Activated CD4-positive, alpha-beta T cell treated with anti-CD3 and anti-CD28 coated beads for 36 hours (primary cell): ENCODE data around the gene PAX3. TPM values are rescaled to one million over a fixed set of nuclear protein-coding genes. Genes with fewer than 3 reads are reported as not detected.

Experiments used
- ATAC-seq: fragments of 200-7000 bp; cut with Tn5 transposase; one replicate; pipeline ENCODE4 v1.10.0; 2021; ENCODE audit warnings: mild to moderate bottlenecking, moderate library complexity
- CTCF ChIA-PET: fragments of 350-600 bp; sonication (Branson Sonifier 250); formaldehyde crosslinking; loops from one replicate; lab custom pipeline; 2021; ENCODE audit warnings: antibody characterized with exemption; lab: Charles Lee
- POLR2A ChIA-PET: fragments of 350-600 bp; sonication (Branson Sonifier 250); formaldehyde crosslinking; loops from one replicate; lab custom pipeline; 2021; ENCODE audit warnings: antibody characterized with exemption, inconsistent platforms; lab: Charles Lee
- DNase-seq: peaks from one replicate; pipeline ENCODE4 v3.0.0-alpha.2; 2020
- H3K27ac Mint-ChIP-seq: one replicate; pipeline ENCODE4 v1.8.0; 2021; ENCODE audit warnings: mixed read lengths
- H3K27me3 Mint-ChIP-seq: one replicate; pipeline ENCODE4 v1.8.0; 2021; ENCODE audit warnings: mixed read lengths
- H3K36me3 Mint-ChIP-seq: one replicate; pipeline ENCODE4 v1.8.0; 2021; ENCODE audit warnings: low read depth, mixed read lengths
- H3K4me1 Mint-ChIP-seq: one replicate; pipeline ENCODE4 v1.8.0; 2021; ENCODE audit warnings: mixed read lengths
- H3K4me3 Mint-ChIP-seq: one replicate; pipeline ENCODE4 v1.8.0; 2021; ENCODE audit warnings: mild to moderate bottlenecking, moderate library complexity, mixed read lengths
- H3K9me3 Mint-ChIP-seq: one replicate; pipeline ENCODE4 v1.8.0; 2021; ENCODE audit warnings: low read depth, mixed read lengths
- intact Hi-C, 2 experiments: fragments of 100-400 bp; cut with DNase I in 1 of 2; cut with micrococcal nuclease in 1 of 2; formaldehyde crosslinking; loops; one replicate each; pipeline versions ENCODE4 v1.14.2 to v1.15.1; 2022 to 2024; cut with DNase I, micrococcal nuclease
- total RNA-seq, 2 experiments: library from RNA; stranded (reverse); gene quantifications; one replicate each; pipeline ENCODE4 v1.2.3, GENCODE V29; 2021

PAX3 gene
- not detected for total RNA-seq

DNA sequence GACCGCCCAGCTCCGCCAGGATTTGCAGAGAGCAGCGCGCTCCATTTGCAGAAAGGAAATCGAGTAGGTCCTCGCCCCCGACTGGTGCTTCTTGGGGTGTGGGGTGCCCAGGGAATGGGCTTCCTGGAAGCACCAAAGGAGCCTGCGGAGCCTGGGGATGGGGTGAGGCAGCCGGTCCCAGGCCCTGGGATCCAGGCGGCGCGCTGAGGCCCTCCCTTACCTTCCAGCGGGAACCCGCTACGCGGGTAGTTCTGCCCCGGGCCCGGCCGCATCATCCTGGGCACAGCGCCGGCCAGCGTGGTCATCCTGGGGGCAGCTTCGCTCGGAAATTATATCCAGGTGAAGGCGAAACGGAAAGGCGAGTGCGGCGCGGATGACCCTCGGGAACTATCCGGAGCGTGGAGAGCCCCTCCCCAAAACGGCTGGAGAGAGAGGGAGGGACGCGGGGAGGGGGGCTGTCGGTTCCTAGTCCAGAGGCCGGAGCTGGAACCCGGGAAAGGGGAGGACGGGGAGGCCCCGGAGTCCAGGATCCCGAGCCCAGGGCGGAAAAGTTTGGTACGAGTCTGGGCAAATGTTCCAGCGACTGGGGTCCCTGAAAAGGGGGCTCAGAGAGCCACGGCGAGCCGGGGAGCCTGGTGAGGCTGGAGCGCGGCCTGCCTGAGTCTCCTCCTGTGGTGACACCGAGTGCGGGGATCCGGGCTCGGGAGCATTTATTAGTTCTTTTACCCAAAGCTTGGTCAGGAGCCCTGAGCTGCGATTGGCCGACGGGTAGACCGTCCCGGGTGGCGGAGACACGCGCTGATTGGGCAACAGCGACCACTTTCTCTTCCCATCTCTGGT, at the start of gene PAX3:
Gene PAX3, minus strand, starts transcription at position 688 of the 840 bp plus-strand sequence. Its CDS starts 383 bp downstream, at position 305.
- no peak within 1 kb of the TSS for H3K4me3 Mint-ChIP-seq
- CTCF ChIA-PET = no interaction called here
- H3K36me3 Mint-ChIP-seq = peaks cover 4% of the 10 kb centered on the region
- H3K4me1 Mint-ChIP-seq = peaks cover 36% of the 10 kb centered on the region
- no peak for ATAC-seq
- POLR2A ChIA-PET = no interaction called here
- intact Hi-C loops = loop anchor here in 1 of 2 experiments (1.0 kb wide), 1 partner anchor 14 kb away; no protein-coding TSS in a partner anchor
- no peaks in the 10 kb centered on the region for H3K9me3 Mint-ChIP-seq
- no peak for DNase-seq
- no peak within 1 kb of the TSS for H3K27ac Mint-ChIP-seq
- peaks cover 87% of the 10 kb centered on the region for H3K27me3 Mint-ChIP-seq

DNA sequence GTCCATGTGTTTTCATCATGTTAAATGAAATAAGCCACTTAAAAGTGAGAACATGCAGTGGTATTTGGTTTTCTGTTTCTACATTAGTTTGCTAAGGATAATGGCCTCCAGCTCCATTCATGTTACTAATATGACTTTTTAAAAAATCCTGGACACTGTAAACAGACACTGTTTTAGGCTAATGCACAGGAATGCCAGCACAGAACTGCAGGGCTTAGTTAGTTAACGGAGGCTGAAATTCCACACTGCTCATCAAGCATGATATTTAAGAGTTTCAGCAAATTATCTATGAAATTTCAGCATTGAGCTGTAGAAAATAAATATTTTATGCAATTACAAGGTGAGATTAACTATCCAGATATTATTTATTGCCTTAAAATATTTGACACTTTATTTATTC, 42.5 kb upstream of the PAX3 start:
- CTCF ChIA-PET = no interaction called here
- ATAC-seq = no peak
- POLR2A ChIA-PET = no interaction called here
- H3K4me3 Mint-ChIP-seq = no peak overlapping the region
- no peak for DNase-seq
- H3K36me3 Mint-ChIP-seq = no peaks in the 10 kb centered on the region
- H3K4me1 Mint-ChIP-seq = no peaks in the 10 kb centered on the region
- no peaks in the 10 kb centered on the region for H3K9me3 Mint-ChIP-seq
- H3K27me3 Mint-ChIP-seq = no peaks in the 10 kb centered on the region
- intact Hi-C loops = no loop called here
- H3K27ac Mint-ChIP-seq = no peak overlapping the region

DNA sequence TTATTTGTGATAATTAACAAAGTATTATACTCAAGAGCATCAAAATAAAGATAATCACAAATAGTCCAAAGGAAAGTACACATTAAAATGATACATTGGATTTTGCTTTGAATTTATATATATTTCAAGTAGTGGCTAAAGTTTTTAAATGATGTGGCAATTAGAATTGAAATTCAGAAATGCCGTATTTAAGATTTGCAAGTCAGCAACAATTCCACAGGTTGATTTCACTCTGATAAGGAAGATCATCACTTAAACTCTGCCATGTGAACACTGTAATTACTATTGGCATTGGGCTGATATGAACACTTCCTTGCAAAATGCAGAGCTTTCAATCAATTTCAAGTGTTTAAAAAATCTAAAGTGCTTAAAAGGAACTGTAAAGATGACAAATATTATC, 39.6 kb upstream of the PAX3 start:
- ATAC-seq (no peak), DNase-seq (no peak)
- POLR2A ChIA-PET = no interaction called here
- Mint-ChIP-seq H3K4me1 (no peaks in the 10 kb centered on the region), H3K36me3 (no peaks in the 10 kb centered on the region), H3K4me3 (no peak overlapping the region), H3K9me3 (peaks cover 13% of the 10 kb centered on the region), H3K27me3 (no peaks in the 10 kb centered on the region), H3K27ac (no peak overlapping the region)
- intact Hi-C loops = no loop called here
- CTCF ChIA-PET = interaction anchor here (0.6 kb wide), 2 partner anchors 28 to 196 kb away, joined by 3 read pairs; no protein-coding TSS in a partner anchor

DNA sequence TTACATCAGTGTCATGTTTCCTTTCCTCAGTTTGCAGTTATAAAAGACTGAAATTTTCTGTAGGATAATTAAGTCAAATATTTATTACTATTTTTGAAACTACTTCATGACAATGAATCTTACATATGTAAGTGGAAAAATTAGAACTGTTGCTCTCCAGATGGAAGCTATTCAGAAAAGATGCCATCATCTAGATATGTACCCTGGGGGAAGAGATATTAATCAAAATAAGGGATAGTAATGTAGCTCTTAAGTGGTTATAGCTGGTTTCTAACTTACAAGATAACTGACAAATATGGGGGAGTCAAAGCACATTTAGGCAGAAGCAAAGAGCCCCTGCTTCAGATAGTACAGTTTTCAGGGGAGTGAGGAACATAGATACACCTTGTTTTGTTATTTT, 38.1 kb upstream of the PAX3 start:
- no peaks in the 10 kb centered on the region for H3K4me1 Mint-ChIP-seq
- ATAC-seq = no peak
- CTCF ChIA-PET = interaction anchor here (0.7 kb wide), 1 partner anchor 19 kb away, joined by 3 read pairs; no protein-coding TSS in a partner anchor
- H3K27me3 Mint-ChIP-seq = peaks cover 3% of the 10 kb centered on the region
- H3K36me3 Mint-ChIP-seq = no peaks in the 10 kb centered on the region
- H3K27ac Mint-ChIP-seq = no peak overlapping the region
- no peak for DNase-seq
- peaks cover 13% of the 10 kb centered on the region for H3K9me3 Mint-ChIP-seq
- POLR2A ChIA-PET = no interaction called here
- no peak overlapping the region for H3K4me3 Mint-ChIP-seq
- intact Hi-C loops = no loop called here

DNA sequence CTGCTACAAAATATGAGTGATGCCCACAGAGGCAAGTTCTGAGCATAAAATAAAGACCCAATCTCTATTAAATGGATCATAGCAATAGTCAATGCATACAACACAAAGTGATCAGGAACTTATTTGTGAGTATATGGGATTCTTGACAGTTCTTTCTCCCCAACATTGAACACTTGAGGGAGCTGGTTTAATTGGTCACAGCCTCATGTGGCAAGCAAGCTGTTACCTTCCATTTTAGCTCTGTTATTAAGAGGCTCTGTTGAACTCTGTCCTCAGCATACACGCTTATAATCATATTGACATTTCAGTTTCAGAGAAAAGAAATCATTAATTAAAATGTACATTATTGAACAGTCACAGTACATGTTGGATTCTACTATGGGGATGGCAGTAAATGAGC, 37.6 kb upstream of the PAX3 start:
- Mint-ChIP-seq H3K9me3 (peaks cover 13% of the 10 kb centered on the region), H3K27me3 (peaks cover 4% of the 10 kb centered on the region), H3K4me3 (no peak overlapping the region), H3K36me3 (no peaks in the 10 kb centered on the region), H3K4me1 (no peaks in the 10 kb centered on the region), H3K27ac (no peak overlapping the region)
- POLR2A ChIA-PET = no interaction called here
- DNase-seq (no peak), ATAC-seq (no peak)
- CTCF ChIA-PET = interaction anchor here (0.5 kb wide), 1 partner anchor 22 kb away, joined by 3 read pairs; no protein-coding TSS in a partner anchor
- intact Hi-C loops = no loop called here

DNA sequence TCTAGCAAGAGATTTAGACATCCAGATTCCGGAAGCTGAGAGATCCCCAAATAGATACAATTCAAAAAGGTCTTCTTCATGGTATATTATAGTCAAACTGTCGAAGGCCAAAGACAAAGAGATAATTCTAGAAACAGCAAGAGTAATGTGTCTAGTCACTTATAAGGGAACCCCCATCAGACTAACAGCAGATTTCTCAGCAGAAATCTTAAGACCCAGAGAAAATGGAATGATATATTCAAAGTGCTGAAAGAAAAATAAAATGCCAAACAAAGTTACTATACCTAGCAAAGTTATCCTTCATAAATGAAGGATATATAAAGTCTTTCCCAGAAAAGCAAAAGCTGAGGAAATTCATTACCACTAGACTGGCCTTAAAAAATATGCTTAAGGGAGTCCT, 36.1 kb upstream of the PAX3 start:
- no peaks in the 10 kb centered on the region for H3K4me1 Mint-ChIP-seq
- no peak overlapping the region for H3K27ac Mint-ChIP-seq
- H3K4me3 Mint-ChIP-seq = no peak overlapping the region
- peaks cover 13% of the 10 kb centered on the region for H3K9me3 Mint-ChIP-seq
- H3K36me3 Mint-ChIP-seq = no peaks in the 10 kb centered on the region
- peaks cover 4% of the 10 kb centered on the region for H3K27me3 Mint-ChIP-seq
- CTCF ChIA-PET = interaction anchor here (1.0 kb wide), 1 partner anchor 17 kb away, joined by 3 read pairs; no protein-coding TSS in a partner anchor
- no peak for DNase-seq
- intact Hi-C loops = no loop called here
- ATAC-seq = no peak
- POLR2A ChIA-PET = no interaction called here

DNA sequence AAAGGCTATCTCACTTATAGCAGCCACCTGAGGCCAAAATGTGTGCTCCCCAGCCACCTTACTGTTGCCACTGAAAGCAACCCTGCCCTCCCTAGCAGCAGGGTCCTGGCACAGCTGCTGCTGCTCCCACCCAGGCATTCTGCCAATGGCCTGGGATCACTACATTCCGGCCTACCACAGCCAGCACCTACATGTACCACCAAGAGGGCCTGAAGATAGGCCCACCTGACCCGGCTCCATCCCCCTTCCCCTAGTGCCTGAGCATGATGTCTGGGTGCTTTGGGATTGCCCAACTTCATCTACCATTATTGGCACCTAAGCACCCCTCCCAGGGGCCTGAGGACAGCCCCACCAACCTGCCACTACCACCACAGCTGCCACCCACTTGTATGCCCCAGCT, 34.6 kb upstream of the PAX3 start:
- Mint-ChIP-seq H3K9me3 (peaks cover 13% of the 10 kb centered on the region), H3K4me3 (no peak overlapping the region), H3K27me3 (peaks cover 8% of the 10 kb centered on the region), H3K27ac (no peak overlapping the region), H3K36me3 (no peaks in the 10 kb centered on the region), H3K4me1 (no peaks in the 10 kb centered on the region)
- intact Hi-C loops = no loop called here
- DNase-seq (no peak), ATAC-seq (no peak)
- ChIA-PET CTCF (no interaction called here), POLR2A (no interaction called here)

DNA sequence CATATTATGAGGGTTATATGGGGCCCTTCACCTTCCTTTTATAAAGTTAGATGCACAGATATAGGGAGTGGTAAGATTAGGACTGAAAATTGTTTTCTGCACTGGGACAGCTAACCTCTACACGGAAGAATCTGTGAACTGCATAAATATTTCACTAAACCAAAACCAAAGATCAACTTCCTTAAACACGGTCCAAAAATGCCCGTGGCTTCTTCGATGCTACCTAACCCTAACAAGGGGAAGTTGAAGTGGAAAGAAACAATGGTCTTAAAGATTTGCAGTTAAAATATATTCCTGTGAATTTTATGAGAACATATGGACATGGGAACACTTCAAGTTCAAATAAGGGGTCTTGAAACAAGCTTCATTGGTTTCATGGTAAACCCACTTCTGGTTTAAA, 33.3 kb upstream of the PAX3 start:
- CTCF ChIA-PET = interaction anchor here (1.1 kb wide), 1 partner anchor 12 kb away, joined by 3 read pairs; a partner anchor contains a TSS
- POLR2A ChIA-PET = no interaction called here
- intact Hi-C loops = no loop called here
- H3K4me1 Mint-ChIP-seq = no peaks in the 10 kb centered on the region
- H3K4me3 Mint-ChIP-seq = no peak overlapping the region
- ATAC-seq (no peak), DNase-seq (no peak)
- no peak overlapping the region for H3K27ac Mint-ChIP-seq
- peaks cover 8% of the 10 kb centered on the region for H3K27me3 Mint-ChIP-seq
- peaks cover 13% of the 10 kb centered on the region for H3K9me3 Mint-ChIP-seq
- no peaks in the 10 kb centered on the region for H3K36me3 Mint-ChIP-seq

DNA sequence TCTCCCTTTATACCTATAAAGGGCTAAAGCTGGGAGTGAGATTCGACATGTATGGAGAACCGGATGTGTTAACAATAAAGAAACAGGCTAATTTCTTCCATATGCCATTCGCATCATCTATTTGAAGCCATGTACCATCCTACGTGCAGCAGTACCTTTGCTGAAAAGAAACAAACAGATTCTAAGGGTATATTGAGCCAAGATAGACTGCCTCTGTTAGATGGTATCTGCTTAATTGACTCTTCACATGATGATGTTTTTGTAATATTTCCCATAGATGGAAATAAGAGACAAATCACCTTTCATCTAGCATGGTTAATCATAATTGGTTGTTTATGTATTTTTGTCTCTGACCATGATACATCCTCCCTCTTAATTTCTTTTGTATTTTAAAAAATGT, 32.1 kb upstream of the PAX3 start:
- H3K4me1 Mint-ChIP-seq = no peaks in the 10 kb centered on the region
- intact Hi-C loops = no loop called here
- peaks cover 13% of the 10 kb centered on the region for H3K9me3 Mint-ChIP-seq
- POLR2A ChIA-PET = no interaction called here
- CTCF ChIA-PET = interaction anchor here (1.1 kb wide), 1 partner anchor 11 kb away, joined by 3 read pairs; a partner anchor contains a TSS
- no peak overlapping the region for H3K4me3 Mint-ChIP-seq
- no peaks in the 10 kb centered on the region for H3K36me3 Mint-ChIP-seq
- DNase-seq (no peak), ATAC-seq (no peak)
- H3K27ac Mint-ChIP-seq = no peak overlapping the region
- peaks cover 9% of the 10 kb centered on the region for H3K27me3 Mint-ChIP-seq

DNA sequence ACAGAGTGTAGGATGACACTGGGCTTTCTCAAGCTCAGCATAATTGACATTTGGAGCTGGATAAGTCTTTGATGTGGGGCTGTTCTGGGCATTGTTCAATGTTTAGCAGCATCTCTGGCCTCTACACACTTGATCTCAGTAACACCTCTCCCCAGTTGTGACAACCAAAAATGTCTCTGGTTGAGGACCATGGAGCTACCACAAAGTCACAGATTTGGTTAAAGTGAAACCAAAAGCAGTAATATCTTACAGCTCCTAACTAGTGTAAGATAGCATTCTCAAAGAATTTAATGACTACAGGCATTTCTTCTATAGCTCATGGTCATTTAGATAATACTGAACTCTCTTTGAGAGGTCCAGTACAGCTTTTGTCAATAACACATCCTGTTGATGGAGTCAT, 23.4 kb upstream of the PAX3 start:
- no peak for ATAC-seq
- Mint-ChIP-seq H3K27me3 (peaks cover 35% of the 10 kb centered on the region), H3K36me3 (no peaks in the 10 kb centered on the region), H3K27ac (no peak overlapping the region), H3K4me3 (no peak overlapping the region), H3K9me3 (no peaks in the 10 kb centered on the region), H3K4me1 (peaks cover 11% of the 10 kb centered on the region)
- intact Hi-C loops = no loop called here
- POLR2A ChIA-PET = no interaction called here
- no peak for DNase-seq
- CTCF ChIA-PET = interaction anchor here (0.7 to 2.4 kb wide), 3 partner anchors 17 to 239 kb away, joined by 3 to 13 read pairs (median 3); no protein-coding TSS in a partner anchor

DNA sequence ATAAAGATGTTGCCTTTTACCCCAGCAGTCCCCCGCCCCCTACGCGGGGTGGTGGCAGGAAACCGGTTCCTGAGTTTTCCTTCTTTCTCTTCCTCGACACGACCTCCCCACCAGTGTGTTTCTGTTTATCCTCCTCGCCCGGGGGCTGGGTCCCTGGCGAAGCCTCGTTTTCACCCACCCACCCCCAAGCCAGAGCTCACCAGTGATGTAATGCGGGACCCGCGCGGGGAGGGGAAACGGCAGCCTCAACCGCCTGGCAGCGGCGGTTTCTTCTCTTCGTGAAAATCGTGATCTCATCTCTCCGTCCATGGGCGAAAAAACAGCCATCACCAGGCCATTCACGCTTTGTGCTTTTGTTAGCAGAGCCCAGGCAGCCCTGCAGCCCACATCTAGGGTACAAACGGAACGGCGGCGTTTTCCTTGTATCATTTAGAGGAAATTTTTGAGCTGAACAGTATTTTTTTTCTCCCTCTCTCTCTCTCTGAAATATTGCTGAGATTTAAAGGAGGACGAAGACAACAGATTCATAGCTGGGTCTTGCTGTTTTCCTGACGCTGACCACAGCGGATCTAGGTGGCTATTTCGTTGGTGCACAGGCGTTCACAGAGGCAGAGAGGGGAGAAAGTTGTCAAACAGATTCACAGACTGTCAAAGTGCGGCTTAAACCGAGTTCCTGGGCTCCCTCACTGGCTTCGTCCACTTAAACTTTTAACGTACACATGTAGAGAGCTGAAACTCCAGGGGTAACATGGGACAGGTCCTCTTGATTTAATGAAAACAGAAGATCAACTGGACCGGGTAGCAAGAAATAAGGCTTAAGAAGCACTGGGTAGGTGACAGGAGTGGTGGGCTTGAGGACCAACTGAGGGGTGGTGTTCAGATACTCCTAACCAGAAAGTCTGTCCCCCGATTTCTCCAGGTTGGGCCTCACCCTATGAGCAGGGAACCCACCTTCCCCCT, 21.9 kb upstream of the PAX3 start:
- intact Hi-C loops = no loop called here

More for the DNA sequence above, 21.9 kb upstream of the PAX3 start:
- ChIA-PET CTCF (interaction anchor here (0.6 to 2.4 kb wide), 7 partner anchors 11 to 652 kb away, joined by 3 to 13 read pairs (median 3); no protein-coding TSS in a partner anchor), POLR2A (no interaction called here)
- Mint-ChIP-seq H3K9me3 (no peaks in the 10 kb centered on the region), H3K4me1 (peaks cover 11% of the 10 kb centered on the region), H3K36me3 (no peaks in the 10 kb centered on the region), H3K27ac (no peak overlapping the region), H3K27me3 (peaks cover 41% of the 10 kb centered on the region), H3K4me3 (peak overlapping the region; percentile 60)
- no peak for DNase-seq
- ATAC-seq = no peak
